Tibial nerve (tissue), 4 donors: ENCODE results near the gene TRPV6. TPM values are rescaled to one million over a fixed set of nuclear protein-coding genes. Genes with fewer than 3 reads are reported as not detected.

ENCODE experiments used
- DNase-seq, 2 donors: peaks; one replicate each; pipeline ENCODE4 v3.0.0-alpha.2; 2019; ENCODE audit warnings: low spot score in 2 of 2
- H3K27ac ChIP-seq, 4 donors: fragments of 200-600 bp; sonication (generic) in 3 of 4; one replicate each; pipeline ENCODE4 v1.5.1; 2017 to 2019; ENCODE audit warnings: mild to moderate bottlenecking in 1 of 4
- H3K27me3 ChIP-seq, 2 donors: fragments of 200-600 bp; sonication (generic) in 1 of 2; one replicate each; pipeline versions ENCODE4 v1.5.1 to v1.6.0; 2017 to 2019
- H3K36me3 ChIP-seq, 3 donors: fragments of 200-600 bp; sonication (generic); one replicate each; pipeline ENCODE4 v1.5.1; 2018 to 2019
- H3K4me1 ChIP-seq, 4 donors: fragments of 200-600 bp; sonication (generic) in 3 of 4; one replicate each; pipeline ENCODE4 v1.5.1; 2017 to 2019
- H3K4me3 ChIP-seq, 4 donors: fragments of 200-600 bp; sonication (generic) in 3 of 4; one replicate each; pipeline ENCODE4 v1.5.1; 2017 to 2019; ENCODE audit warnings: mild to moderate bottlenecking in 1 of 4, moderate library complexity in 1 of 4
- H3K9me3 ChIP-seq, 4 donors: fragments of 200-600 bp; sonication (generic) in 3 of 4; one replicate each; pipeline ENCODE4 v1.5.1; 2017 to 2019
- CTCF ChIP-seq, 5 experiments: fragments of 200-600 bp in 3 of 5; fragments of 450-650 bp in 2 of 5; sonication (generic) in 3 of 5; IDR thresholded peaks; one replicate each; pipeline ENCODE4 v1.5.1; 2016 to 2019; ENCODE audit warnings: antibody characterized with exemption in 5 of 5, mild to moderate bottlenecking in 3 of 5, moderate library complexity in 2 of 5
- EP300 ChIP-seq, 2 donors: sonication (generic); formaldehyde crosslinking; IDR thresholded peaks; one replicate each; pipeline ENCODE4 v1.6.1; 2017; ENCODE audit warnings: antibody characterized with exemption in 2 of 2, mild to moderate bottlenecking in 1 of 2
- POLR2A ChIP-seq, 2 donors: fragments of 450-650 bp; IDR thresholded peaks; one replicate each; pipeline ENCODE4 v1.6.1; 2017; ENCODE audit warnings: antibody characterized with exemption in 2 of 2, mild to moderate bottlenecking in 2 of 2, moderate library complexity in 2 of 2
- WGBS, 2 donors: methylation state at CpG; one replicate each; pipeline ENCODE4 v1.1.5; 2018; 5-methylcytosine and 5-hydroxymethylcytosine counted together
- total RNA-seq, 4 donors: library from RNA; depleted of rRNA; stranded (reverse); fragments of >200 nt; gene quantifications; one replicate each; pipeline ENCODE4 v1.1.0, GENCODE V29; 2016

Gene TRPV6
- total RNA-seq, 4 donors from 2014 or later: under 0.01 to 0.78 (median under 0.01) TPM; not detected in 1

GRCh38 chr7:142863891-142864685 lies 21.5 kb downstream of the TRPV6 start:
- DNase-seq: no peak
- Histone ChIP-seq H3K27me3 (no peaks in the 10 kb centered on the region), H3K36me3 (peaks cover 0 to 40% (median 0%) of the 10 kb centered on the region in 3 donors), H3K4me3 (no peak overlapping the region), H3K27ac (no peak overlapping the region), H3K9me3 (no peaks in the 10 kb centered on the region), H3K4me1 (peaks cover 0 to 19% (median 3%) of the 10 kb centered on the region in 4 donors)
- 84 to 96% methylated on average over 28 to 34 of the region's 37 CpGs for WGBS, 2 donors
- no peak for TF ChIP-seq CTCF (IDR thresholded peaks at IDR 0.05)
- TF ChIP-seq EP300 (IDR thresholded peaks at IDR 0.05): no peak
- no peak for TF ChIP-seq POLR2A (IDR thresholded peaks at IDR 0.05)

- Histone ChIP-seq H3K27me3 (no peaks in the 10 kb centered on the region), H3K9me3 (no peaks in the 10 kb centered on the region), H3K4me3 (no peak overlapping the region), H3K4me1 (peaks cover 0 to 20% (median 3%) of the 10 kb centered on the region in 4 donors), H3K36me3 (peaks cover 0 to 30% (median 0%) of the 10 kb centered on the region in 3 donors), H3K27ac (no peak overlapping the region)
- no peak for DNase-seq
- TF ChIP-seq EP300 (IDR thresholded peaks at IDR 0.05) (no peak), CTCF (IDR thresholded peaks at IDR 0.05) (no peak), POLR2A (IDR thresholded peaks at IDR 0.05) (no peak)
- WGBS, 2 donors: 88 to 95% methylated on average over 7 of the region's 7 CpGs
These were observed 22.7 kb downstream of the TRPV6 start for GRCh38 chr7:142862786-142863400.

- no peaks in the 10 kb centered on the region for H3K27me3 ChIP-seq
- no peak overlapping the region for H3K27ac ChIP-seq
- no peaks in the 10 kb centered on the region for H3K9me3 ChIP-seq
- peaks cover 0 to 20% (median 3%) of the 10 kb centered on the region in 4 donors for H3K4me1 ChIP-seq
- WGBS, 2 donors: 93 to 99% methylated on average over 4 of the region's 4 CpGs
- H3K36me3 ChIP-seq: peaks cover 0 to 25% (median 0%) of the 10 kb centered on the region in 3 donors
- no peak for TF ChIP-seq EP300 (IDR thresholded peaks at IDR 0.05)
- TF ChIP-seq POLR2A (IDR thresholded peaks at IDR 0.05): no peak
- no peak for TF ChIP-seq CTCF (IDR thresholded peaks at IDR 0.05)
- no peak overlapping the region for H3K4me3 ChIP-seq
- no peak for DNase-seq
These were observed 23.2 kb downstream of the TRPV6 start for GRCh38 chr7:142862351-142862750.

GRCh38 chr7:142860968-142861367 lies 24.6 kb downstream of the TRPV6 start:
- H3K9me3 ChIP-seq: no peaks in the 10 kb centered on the region
- no peak overlapping the region for H3K27ac ChIP-seq
- no peak overlapping the region for H3K4me3 ChIP-seq
- H3K36me3 ChIP-seq: peaks cover 0 to 24% (median 0%) of the 10 kb centered on the region in 3 donors
- no peaks in the 10 kb centered on the region for H3K27me3 ChIP-seq
- peaks cover 0 to 31% (median 5%) of the 10 kb centered on the region in 4 donors for H3K4me1 ChIP-seq
- DNase-seq: no peak
- WGBS, 2 donors: 82 to 86% methylated on average over 3 of the region's 3 CpGs
- TF ChIP-seq CTCF (IDR thresholded peaks at IDR 0.05): no peak
- no peak for TF ChIP-seq EP300 (IDR thresholded peaks at IDR 0.05)
- TF ChIP-seq POLR2A (IDR thresholded peaks at IDR 0.05): no peak

- peak; percentile 53 to 83 for DNase-seq
- Histone ChIP-seq H3K4me3 (no peak overlapping the region), H3K9me3 (no peaks in the 10 kb centered on the region), H3K4me1 (peaks cover 0 to 41% (median 14%) of the 10 kb centered on the region in 4 donors), H3K27ac (peak overlapping the region in 1 of 4 donors; percentile 44), H3K27me3 (no peaks in the 10 kb centered on the region), H3K36me3 (peaks cover 0 to 24% (median 0%) of the 10 kb centered on the region in 3 donors)
- 19 to 25% methylated on average over 5 of the region's 5 CpGs for WGBS, 2 donors
- TF ChIP-seq EP300 (IDR thresholded peaks at IDR 0.05): peak in 1 of 2 donors; percentile 52
- TF ChIP-seq CTCF (IDR thresholded peaks at IDR 0.05): no peak
- TF ChIP-seq POLR2A (IDR thresholded peaks at IDR 0.05): no peak
These were observed 25.7 kb downstream of the TRPV6 start for GRCh38 chr7:142859829-142860228.
